ENCODE results near the gene RGS16. TPM values are rescaled to one million over a fixed set of nuclear protein-coding genes. Genes with fewer than 3 reads are reported as not detected.

The RGS16 gene, protein sequence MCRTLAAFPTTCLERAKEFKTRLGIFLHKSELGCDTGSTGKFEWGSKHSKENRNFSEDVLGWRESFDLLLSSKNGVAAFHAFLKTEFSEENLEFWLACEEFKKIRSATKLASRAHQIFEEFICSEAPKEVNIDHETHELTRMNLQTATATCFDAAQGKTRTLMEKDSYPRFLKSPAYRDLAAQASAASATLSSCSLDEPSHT
- 1 to 10 TPM; 1.5 to 1.9 TPM for total RNA-seq

DNA sequence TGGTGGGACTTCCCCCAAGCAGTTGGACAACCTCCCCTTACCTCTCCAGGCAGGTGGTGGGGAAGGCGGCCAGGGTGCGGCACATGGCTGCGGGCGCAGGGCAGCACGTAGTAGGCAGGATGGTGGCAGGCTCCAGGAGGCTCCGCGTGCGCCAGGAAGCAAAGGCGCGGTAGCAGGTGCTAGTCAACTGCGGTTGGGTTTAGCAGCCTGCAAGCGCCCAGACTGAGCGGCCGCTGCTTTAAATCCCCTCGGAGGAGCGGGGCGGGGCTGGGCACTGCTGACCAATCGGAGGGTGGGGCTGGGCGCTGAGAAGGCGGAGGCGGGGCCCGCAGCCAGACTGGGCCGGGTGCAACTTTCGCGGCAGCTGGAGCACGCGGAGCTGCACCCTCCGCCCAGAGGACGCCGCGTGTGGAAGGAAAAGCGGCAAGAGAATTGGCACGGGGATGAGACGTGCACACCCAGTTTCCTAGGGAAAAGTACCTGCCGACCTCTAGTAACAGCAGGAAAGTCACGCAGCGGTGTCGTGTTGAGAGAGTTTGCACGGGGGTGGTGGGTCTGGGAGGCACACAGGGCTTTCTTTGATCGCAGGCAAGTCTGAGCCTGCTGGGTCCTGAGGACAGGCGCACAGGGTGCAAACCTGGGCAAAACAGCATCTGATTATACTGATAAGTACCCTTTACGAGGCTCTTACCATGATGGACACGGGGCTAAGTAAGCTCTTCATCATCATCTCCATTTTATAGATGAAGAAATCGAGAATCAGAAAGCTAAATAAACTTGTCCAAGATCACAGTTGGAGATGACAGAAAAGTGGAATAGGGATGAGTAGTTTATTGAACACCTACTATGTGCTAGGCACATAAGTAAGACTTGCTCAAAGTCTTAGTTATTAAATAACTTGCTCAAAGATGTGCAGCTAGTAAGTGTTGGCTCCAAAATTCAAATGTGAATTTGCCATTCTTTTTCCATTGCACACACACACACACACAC lies at the start of gene RGS16:
Gene RGS16, minus strand, starts transcription at position 215 of the 990 bp plus-strand sequence. Its CDS starts 130 bp downstream, at position 85.
- intact Hi-C loops (cut with DNase I) = no loop called here
- TF ChIP-seq POLR2AphosphoS5 (IDR thresholded peaks at IDR 0.05) (peak; percentile 75), POLR2A (IDR thresholded peaks at IDR 0.05) (peak; percentile 82)
- TF ChIP-seq, protein P1, sequence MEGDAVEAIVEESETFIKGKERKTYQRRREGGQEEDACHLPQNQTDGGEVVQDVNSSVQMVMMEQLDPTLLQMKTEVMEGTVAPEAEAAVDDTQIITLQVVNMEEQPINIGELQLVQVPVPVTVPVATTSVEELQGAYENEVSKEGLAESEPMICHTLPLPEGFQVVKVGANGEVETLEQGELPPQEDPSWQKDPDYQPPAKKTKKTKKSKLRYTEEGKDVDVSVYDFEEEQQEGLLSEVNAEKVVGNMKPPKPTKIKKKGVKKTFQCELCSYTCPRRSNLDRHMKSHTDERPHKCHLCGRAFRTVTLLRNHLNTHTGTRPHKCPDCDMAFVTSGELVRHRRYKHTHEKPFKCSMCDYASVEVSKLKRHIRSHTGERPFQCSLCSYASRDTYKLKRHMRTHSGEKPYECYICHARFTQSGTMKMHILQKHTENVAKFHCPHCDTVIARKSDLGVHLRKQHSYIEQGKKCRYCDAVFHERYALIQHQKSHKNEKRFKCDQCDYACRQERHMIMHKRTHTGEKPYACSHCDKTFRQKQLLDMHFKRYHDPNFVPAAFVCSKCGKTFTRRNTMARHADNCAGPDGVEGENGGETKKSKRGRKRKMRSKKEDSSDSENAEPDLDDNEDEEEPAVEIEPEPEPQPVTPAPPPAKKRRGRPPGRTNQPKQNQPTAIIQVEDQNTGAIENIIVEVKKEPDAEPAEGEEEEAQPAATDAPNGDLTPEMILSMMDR (IDR thresholded peaks at IDR 0.05) = no peak
- DNase-seq (ENCODE audit: low spot score) = peak; percentile 90

DNA sequence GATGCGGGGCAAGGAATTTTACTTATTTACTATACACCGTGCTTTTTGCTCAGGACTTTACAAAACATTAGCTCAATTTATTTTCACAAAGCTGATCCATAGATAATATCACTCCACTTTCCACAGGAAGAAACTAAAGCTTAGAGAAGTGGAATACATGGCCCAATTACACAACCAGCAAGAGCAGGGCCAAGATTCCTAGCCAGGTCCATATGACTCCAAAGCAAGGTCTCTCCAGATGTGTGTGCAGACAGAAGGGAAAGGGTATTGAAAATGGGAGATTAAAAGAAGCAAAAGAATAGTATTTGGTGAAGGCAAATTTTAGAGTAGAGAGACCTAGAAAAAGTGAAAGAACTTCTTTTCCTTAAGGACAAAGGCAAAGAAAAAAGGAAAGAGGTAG lies 49.8 kb upstream of the RGS16 start:
- Histone ChIP-seq H3K27me3 (replicated peaks; ENCODE audit: insufficient read depth) (no peaks in the 10 kb centered on the region), H3K36me3 (no peaks in the 10 kb centered on the region), H3K4me1 (replicated peaks) (no peaks in the 10 kb centered on the region), H3K4me3 (no peak overlapping the region), H3K9me3 (no peaks in the 10 kb centered on the region), H3K27ac (no peak overlapping the region)
- intact Hi-C loops (cut with DNase I) = no loop called here
- 82% methylated on average over 2 of the region's 2 CpGs for WGBS
- TF ChIP-seq POLR2A (IDR thresholded peaks at IDR 0.05) (no peak), POLR2AphosphoS5 (IDR thresholded peaks at IDR 0.05) (no peak)
- TF ChIP-seq, protein P1 (IDR thresholded peaks at IDR 0.05) = no peak
- no peak for DNase-seq (ENCODE audit: low spot score)

More for the DNA sequence above, at the start of gene RGS16:
- Histone ChIP-seq H3K4me3 (peak within 1 kb of the TSS; percentile 11 to 23), H3K27ac (no peak within 1 kb of the TSS), H3K4me1 (replicated peaks) (no peaks in the 10 kb centered on the region), H3K27me3 (replicated peaks; ENCODE audit: insufficient read depth) (no peaks in the 10 kb centered on the region), H3K36me3 (no peaks in the 10 kb centered on the region), H3K9me3 (no peaks in the 10 kb centered on the region)
- 2% methylated on average over 41 of the region's 44 CpGs for WGBS

DNA sequence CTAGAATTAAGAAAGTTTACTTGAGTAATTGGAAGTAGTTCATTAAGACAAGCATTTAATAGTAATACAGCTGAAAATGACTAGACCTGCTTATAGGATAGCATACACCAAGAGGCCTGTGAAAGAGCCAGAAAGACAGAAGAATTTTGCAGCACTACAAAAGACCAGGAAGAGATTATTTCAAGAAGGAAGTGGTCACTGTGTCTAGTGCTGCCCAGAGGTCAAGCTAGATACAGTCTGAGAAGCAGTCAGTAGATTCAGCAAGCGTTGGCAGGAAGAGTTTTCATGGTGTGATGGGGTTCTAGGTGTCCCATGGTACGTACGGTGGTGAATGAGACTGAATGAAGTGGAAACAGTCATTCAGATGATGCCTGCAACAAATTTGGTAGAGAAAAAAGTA lies 48.7 kb upstream of the RGS16 start:
- intact Hi-C loops (cut with DNase I) = no loop called here
- no peak overlapping the region for H3K4me3 ChIP-seq
- no peaks in the 10 kb centered on the region for H3K4me1 ChIP-seq (replicated peaks)
- TF ChIP-seq POLR2AphosphoS5 (IDR thresholded peaks at IDR 0.05) = no peak
- TF ChIP-seq, protein P1 (IDR thresholded peaks at IDR 0.05) = no peak
- no peak for TF ChIP-seq POLR2A (IDR thresholded peaks at IDR 0.05)
- WGBS = 64% methylated on average over 3 of the region's 3 CpGs
- no peaks in the 10 kb centered on the region for H3K9me3 ChIP-seq
- no peaks in the 10 kb centered on the region for H3K36me3 ChIP-seq
- H3K27ac ChIP-seq = no peak overlapping the region
- H3K27me3 ChIP-seq (replicated peaks; ENCODE audit: insufficient read depth) = no peaks in the 10 kb centered on the region
- DNase-seq (ENCODE audit: low spot score) = no peak

DNA sequence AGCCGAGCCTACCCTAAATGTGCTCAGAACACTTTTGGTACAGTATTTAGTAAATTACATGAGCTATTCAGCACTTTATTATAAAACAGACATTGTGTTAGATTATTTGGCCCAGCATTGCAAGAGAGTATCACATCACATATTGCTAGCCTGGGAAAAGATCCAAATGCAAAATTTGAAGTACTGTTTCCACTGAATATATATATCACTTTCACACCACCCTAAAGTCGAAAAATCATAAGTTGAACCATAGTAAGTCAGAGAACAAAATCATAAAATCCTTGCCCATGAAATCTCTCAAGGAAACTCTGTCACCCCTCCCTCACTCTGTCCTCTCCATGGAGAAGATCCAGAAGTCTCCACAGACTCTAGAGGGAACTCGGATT lies 47.1 kb upstream of the RGS16 start:
- H3K9me3 ChIP-seq = no peaks in the 10 kb centered on the region
- H3K36me3 ChIP-seq = no peaks in the 10 kb centered on the region
- TF ChIP-seq POLR2A (IDR thresholded peaks at IDR 0.05) = no peak
- TF ChIP-seq, protein P1 (IDR thresholded peaks at IDR 0.05) = no peak
- TF ChIP-seq POLR2AphosphoS5 (IDR thresholded peaks at IDR 0.05) = no peak
- intact Hi-C loops (cut with DNase I) = no loop called here
- no peak overlapping the region for H3K4me3 ChIP-seq
- no peaks in the 10 kb centered on the region for H3K4me1 ChIP-seq (replicated peaks)
- H3K27ac ChIP-seq = no peak overlapping the region
- WGBS = 65% methylated on average over 3 of the region's 3 CpGs
- DNase-seq (ENCODE audit: low spot score) = no peak
- no peaks in the 10 kb centered on the region for H3K27me3 ChIP-seq (replicated peaks; ENCODE audit: insufficient read depth)

Data from prostate gland (tissue), 2 donors.